K562 (cell line): ENCODE results near the gene NAA15. TPM values are rescaled to one million over a fixed set of nuclear protein-coding genes. Genes with fewer than 3 reads are reported as not detected.

Experiments used
- ATAC-seq: fragments of 200-7000 bp; cut with Tn5 transposase; 3 replicates; pipeline ENCODE4 v1.9.1; 2020; ENCODE audit warnings: moderate library complexity
- BruUV-seq: library from RNA; stranded (reverse); fragments of 400-500 nt; replicated peaks from 2 replicates; lab custom pipeline; 2021; lab: Mats Ljungman, UMichigan
- CTCF ChIA-PET: fragments of 300-600 bp; formaldehyde crosslinking; extraction: SDS; loops from one replicate; lab custom pipeline; 2021; ENCODE audit warnings: low intra/inter-chr PET ratio; lab: Yijun Ruan, JAX
- POLR2A ChIA-PET: fragments of 300-600, 350-650 bp; sonication (Branson Sonifier 250); formaldehyde crosslinking; extraction: SDS; loops from one replicate; lab custom pipeline; 2021; ENCODE audit warnings: antibody characterized with exemption, inconsistent platforms; lab: Yijun Ruan, JAX
- DNase-seq, 4 experiments: peaks; one replicate each; pipeline versions ENCODE4 v3.0.0 to v3.0.0-alpha.2; 2011 to 2018; ENCODE audit warnings: low spot score in 3 of 4, mixed read lengths in 3 of 4; ENCODE audit errors: extremely low read depth in 1 of 4
- FAIRE-seq: peaks from 2 replicates; lab custom pipeline; 2011; peaks lifted over from hg19 to GRCh38; lab: Jason Lieb, UNC
- H2AFZ ChIP-seq: 2 replicates; pipeline ENCODE4 v1.6.0; 2011; ENCODE audit warnings: low read depth, low read length, control low read depth, inconsistent platforms
- H3K27ac ChIP-seq: fragments of 200-600 bp; 3 replicates; pipeline ENCODE4 v1.8.0; 2011; ENCODE audit warnings: low read depth, mild to moderate bottlenecking, control low read depth, inconsistent platforms, low read length, moderate library complexity, mixed read lengths; ENCODE audit errors: extremely low read depth
- H3K27me3 ChIP-seq, 2 experiments: fragments of 300-600 bp in 1 of 2; 2 replicates in 1 of 2; 3 replicates in 1 of 2; pipeline versions ENCODE4 v1.6.0 to v1.8.0; 2011; ENCODE audit warnings: inconsistent platforms in 2 of 2, low read length in 2 of 2, mild to moderate bottlenecking in 1 of 2, mixed read lengths in 1 of 2, moderate library complexity in 1 of 2; ENCODE audit not compliant: control insufficient read depth in 2 of 2, insufficient read depth in 2 of 2
- H3K36me3 ChIP-seq: fragments of 300-600 bp; 3 replicates; pipeline ENCODE4 v1.8.0; 2011; ENCODE audit warnings: mild to moderate bottlenecking, low read length, inconsistent platforms; ENCODE audit not compliant: control insufficient read depth, insufficient read depth
- H3K4me1 ChIP-seq, 2 experiments: fragments of 200-600 bp in 1 of 2; replicated peaks in 1 of 2; 2 replicates in 1 of 2; 3 replicates in 1 of 2; pipeline versions ENCODE4 v1.5.1 to v1.8.0; 2011; ENCODE audit warnings: inconsistent platforms in 2 of 2, low read length in 2 of 2, mild to moderate bottlenecking in 1 of 2, mixed read lengths in 1 of 2, moderate library complexity in 1 of 2; ENCODE audit not compliant: control insufficient read depth in 2 of 2, insufficient read depth in 2 of 2
- H3K4me2 ChIP-seq: 2 replicates; pipeline ENCODE4 v1.6.1; 2011; ENCODE audit warnings: low read length, control low read depth, inconsistent platforms, mixed read lengths; ENCODE audit not compliant: insufficient read depth
- H3K4me3 ChIP-seq: fragments of 200-600 bp; sonication (generic), shearing (Covaris generic); 2 replicates; pipeline ENCODE4 v1.5.1; 2016; ENCODE audit warnings: control low read depth, inconsistent platforms
- H3K79me2 ChIP-seq: fragments of 200-600 bp; 3 replicates; pipeline ENCODE4 v1.8.0; 2011; ENCODE audit warnings: low read length, inconsistent platforms; ENCODE audit not compliant: control insufficient read depth, insufficient read depth
- H3K9ac ChIP-seq, 2 experiments: 2 replicates each; pipeline versions ENCODE4 v1.6.0 to v1.6.1; 2011; ENCODE audit warnings: low read depth in 2 of 2, low read length in 2 of 2, control low read depth in 1 of 2, inconsistent platforms in 1 of 2, mild to moderate bottlenecking in 1 of 2, mixed read lengths in 1 of 2; ENCODE audit not compliant: insufficient read depth in 1 of 2
- H3K9me1 ChIP-seq: one replicate; pipeline ENCODE4 v1.6.0; 2011; ENCODE audit warnings: inconsistent platforms, mild to moderate bottlenecking, low read length, moderate library complexity; ENCODE audit not compliant: control insufficient read depth, insufficient read depth
- H3K9me3 ChIP-seq: replicated peaks from 2 replicates; pipeline ENCODE4 v1.5.1; 2011; ENCODE audit warnings: low read depth, low read length, inconsistent platforms; ENCODE audit not compliant: control insufficient read depth, insufficient read depth
- H4K20me1 ChIP-seq: replicated peaks from 2 replicates; pipeline ENCODE4 v1.6.1; 2011; ENCODE audit warnings: low read length, inconsistent platforms, mixed read lengths; ENCODE audit not compliant: control insufficient read depth, insufficient read depth
- GTF3C2 ChIP-seq: IDR thresholded peaks from 3 replicates; pipeline ENCODE4 v1.6.1; 2011; ENCODE audit warnings: borderline replicate concordance, mild to moderate bottlenecking, moderate library complexity; ENCODE audit not compliant: insufficient read length; ENCODE audit errors: extremely low read depth
- MAFG ChIP-seq: fragments of 450-650 bp; conservative IDR thresholded peaks from 2 replicates; pipeline ENCODE4 v1.6.1; 2016; ENCODE audit warnings: missing genetic modification characterization, missing compliant biosample characterization
- MLLT1 ChIP-seq, 2 experiments: fragments of 450-650 bp; IDR thresholded peaks; 2 replicates each; pipeline ENCODE4 v1.6.1; 2016
- NR2C2 ChIP-seq, 2 experiments: fragments of 200-800 bp in 1 of 2; sonication (Bioruptor generic) in 1 of 2; sonication (generic) in 1 of 2; formaldehyde crosslinking in 1 of 2; IDR thresholded peaks; 2 replicates each; pipeline versions ENCODE4 v1.6.1 to v1.8.0; 2016 to 2022; ENCODE audit warnings: mild to moderate bottlenecking in 1 of 2, missing compliant biosample characterization in 1 of 2, missing genetic modification characterization in 1 of 2, missing genetic modification reagents in 1 of 2
- PATZ1 ChIP-seq: fragments of 250-450 bp; sonication (Bioruptor Pico); IDR thresholded peaks from 2 replicates; pipeline ENCODE4 v1.5.0; 2020; ENCODE audit warnings: mild to moderate bottlenecking, borderline replicate concordance
- XRCC5 ChIP-seq: fragments of 200-400 bp; formaldehyde crosslinking; IDR thresholded peaks from 2 replicates; pipeline ENCODE4 v1.6.1; 2017; ENCODE audit warnings: low read depth, mild to moderate bottlenecking, low read length
- WGBS: fragments of 100-300 bp; shearing (Covaris generic); methylation state at CpG from one replicate; pipeline ENCODE4 v1.1.6; 2016; ENCODE audit warnings: low coverage, mixed read lengths; ENCODE audit not compliant: insufficient coverage; ENCODE audit errors: missing lambda C conversion rate; 5-methylcytosine and 5-hydroxymethylcytosine counted together
- in situ Hi-C: fragments of 300-500 bp; cut with MboI; formaldehyde crosslinking; loops from 4 replicates; pipeline ENCODE4 v1.15.0; 2018; ENCODE audit warnings: inconsistent platforms, mixed read lengths
- intact Hi-C: fragments of 100-400 bp; cut with micrococcal nuclease; formaldehyde crosslinking; loops from 2 replicates; pipeline ENCODE4 v1.14.2; 2022
- polyA plus RNA-seq, 8 experiments: library from polyadenylated mRNA; depleted of rRNA in 4 of 8; stranded (reverse) in 5 of 8; unstranded in 3 of 8; fragments of >200 nt; fragmentation: Nextera tagmentation in 2 of 8; fragmentation: Illumina TruSeq in 1 of 8; extraction: Ambion mirVana in 2 of 8; extraction: Trizol in 1 of 8; gene quantifications; 2 replicates each; pipeline versions ENCODE4 v1.2.1 to v1.2.3, GENCODE V29; 2011 to 2014; ENCODE audit warnings: inconsistent platforms in 1 of 8, missing spikeins in 1 of 8
- total RNA-seq, 7 experiments: library from RNA; depleted of rRNA in 6 of 7; stranded (reverse); fragments of >200 nt in 6 of 7; fragmentation: Illumina TruSeq in 2 of 7; extraction: Trizol in 2 of 7; gene quantifications; 2 replicates each; pipeline versions ENCODE4 v1.2.1 to v1.2.3, GENCODE V29; 2011 to 2021; ENCODE audit warnings: low replicate concordance in 1 of 7
- TF ChIP-seq, protein P1 (sequence below): fragments of 150-350 bp; IDR thresholded peaks from 2 replicates; pipeline ENCODE4 v1.6.1; 2014; ENCODE audit warnings: low read depth, mild to moderate bottlenecking, low read length, borderline replicate concordance

NAA15 gene
- total and polyA plus RNA-seq, 9 of the 15 experiments (the other 6 are each of a cell fraction or from before 2014, with no cell fraction given): 37.8 to 117 (median 63.2) TPM

- TF ChIP-seq, protein P1, sequence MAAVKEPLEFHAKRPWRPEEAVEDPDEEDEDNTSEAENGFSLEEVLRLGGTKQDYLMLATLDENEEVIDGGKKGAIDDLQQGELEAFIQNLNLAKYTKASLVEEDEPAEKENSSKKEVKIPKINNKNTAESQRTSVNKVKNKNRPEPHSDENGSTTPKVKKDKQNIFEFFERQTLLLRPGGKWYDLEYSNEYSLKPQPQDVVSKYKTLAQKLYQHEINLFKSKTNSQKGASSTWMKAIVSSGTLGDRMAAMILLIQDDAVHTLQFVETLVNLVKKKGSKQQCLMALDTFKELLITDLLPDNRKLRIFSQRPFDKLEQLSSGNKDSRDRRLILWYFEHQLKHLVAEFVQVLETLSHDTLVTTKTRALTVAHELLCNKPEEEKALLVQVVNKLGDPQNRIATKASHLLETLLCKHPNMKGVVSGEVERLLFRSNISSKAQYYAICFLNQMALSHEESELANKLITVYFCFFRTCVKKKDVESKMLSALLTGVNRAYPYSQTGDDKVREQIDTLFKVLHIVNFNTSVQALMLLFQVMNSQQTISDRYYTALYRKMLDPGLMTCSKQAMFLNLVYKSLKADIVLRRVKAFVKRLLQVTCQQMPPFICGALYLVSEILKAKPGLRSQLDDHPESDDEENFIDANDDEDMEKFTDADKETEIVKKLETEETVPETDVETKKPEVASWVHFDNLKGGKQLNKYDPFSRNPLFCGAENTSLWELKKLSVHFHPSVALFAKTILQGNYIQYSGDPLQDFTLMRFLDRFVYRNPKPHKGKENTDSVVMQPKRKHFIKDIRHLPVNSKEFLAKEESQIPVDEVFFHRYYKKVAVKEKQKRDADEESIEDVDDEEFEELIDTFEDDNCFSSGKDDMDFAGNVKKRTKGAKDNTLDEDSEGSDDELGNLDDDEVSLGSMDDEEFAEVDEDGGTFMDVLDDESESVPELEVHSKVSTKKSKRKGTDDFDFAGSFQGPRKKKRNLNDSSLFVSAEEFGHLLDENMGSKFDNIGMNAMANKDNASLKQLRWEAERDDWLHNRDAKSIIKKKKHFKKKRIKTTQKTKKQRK: no peak
These were observed 150.7 kb downstream of the NAA15 start (continued) for GRCh38 chr4:139451997-139452396.

- POLR2A ChIA-PET: interaction anchor here (0.7 to 2.4 kb wide), 9 partner anchors 9 to 541 kb away, joined by 3 to 10 read pairs (median 3); no protein-coding TSS in a partner anchor
- Histone ChIP-seq H3K79me2 (peaks cover 44% of the 10 kb centered on the region), H3K9me3 (no peaks in the 10 kb centered on the region; the same call in 1 of the 2 replicates), H3K36me3 (peaks cover 8% of the 10 kb centered on the region; the same call in 2 of the 3 replicates), H3K9me1 (no peaks in the 10 kb centered on the region), H3K4me1 (peaks cover 19 to 28% of the 10 kb centered on the region in 2 experiments), H3K4me3 (peak overlapping the region; percentile 53), H3K27me3 (no peaks in the 10 kb centered on the region), H3K9ac (peak overlapping the region; percentile 82 to 99), H3K27ac (peak overlapping the region; percentile 88), H4K20me1 (no peaks in the 10 kb centered on the region), H2AFZ (peak overlapping the region; percentile 88), H3K4me2 (peak overlapping the region; percentile 92)
- ATAC-seq (peak; percentile 68), DNase-seq (peak in 1 of 4 experiments; percentile 65), FAIRE-seq (no peak)
- CTCF ChIA-PET: no interaction called here
- BruUV-seq: TSS peak; percentile 67
- in situ Hi-C loops: no loop called here
- under 1% methylated on average over 15 of the region's 15 CpGs for WGBS
- intact Hi-C loops: loop anchor here (2.0 to 5.0 kb wide), 2 partner anchors 36 to 371 kb away; no protein-coding TSS in a partner anchor
- TF ChIP-seq MAFG (tag) (0 out of 2 replicates have a peak, but pooled peaks have one; percentile 3), GTF3C2 (peak; percentile 72), MLLT1 (IDR thresholded peaks at IDR 0.05) (peak; percentile 63 to 95; a peak in 3 of 4 replicates), PATZ1 (CRISPR knock-in tag) (0 out of 2 replicates have a peak, but pooled peaks have one; percentile 54), NR2C2 (CRISPR knock-in tag; IDR thresholded peaks at IDR 0.05) (peak; percentile 21; the same call in 1 of the 2 replicates), NR2C2 (tag; IDR thresholded peaks at IDR 0.05) (peak; percentile 60; the same call in 1 of the 2 replicates), XRCC5 (0 out of 2 replicates have a peak, but pooled peaks have one; percentile 28)
These were observed 151.7 kb downstream of the NAA15 start for GRCh38 chr4:139453041-139453370.
